Fibroblast of lung (primary cell): ENCODE results near the gene NSUN2.

ENCODE experiments used
- EZH2 ChIP-seq: IDR thresholded peaks from 2 replicates; pipeline ENCODE4 v1.5.1; 2012; ENCODE audit warnings: low read length, control low read depth, mild to moderate bottlenecking; ENCODE audit errors: missing control alignments
- TF ChIP-seq, protein P1 (sequence below), 2 donors: IDR thresholded peaks in 1 of 2; conservative IDR thresholded peaks in 1 of 2; 1 replicate in 1 of 2; 2 replicates in 1 of 2; pipeline ENCODE4 v1.5.1; 2011 to 2012; ENCODE audit warnings: low read length in 2 of 2, control low read depth in 1 of 2, inconsistent platforms in 1 of 2, low read depth in 1 of 2, mild to moderate bottlenecking in 1 of 2

DNA sequence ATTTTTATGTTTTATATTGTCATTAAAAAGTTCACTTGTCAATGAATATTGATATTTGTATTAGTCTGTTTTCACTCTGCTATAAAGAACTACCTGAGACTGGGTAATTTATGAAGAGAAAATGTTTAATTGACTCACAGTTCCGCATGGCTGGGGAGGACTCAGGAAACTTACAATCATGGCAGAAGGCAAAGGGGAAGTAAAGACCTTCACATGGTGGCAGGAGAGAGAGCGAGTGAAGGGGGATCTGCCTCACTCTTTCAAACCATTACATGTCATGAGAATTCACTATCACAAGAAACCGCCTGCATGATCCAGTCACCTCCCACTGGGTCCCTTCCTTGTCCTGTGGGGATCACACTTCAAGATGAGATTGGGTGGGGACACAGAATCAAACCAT lies 27.8 kb upstream of the NSUN2 start:
- TF ChIP-seq, protein P1, sequence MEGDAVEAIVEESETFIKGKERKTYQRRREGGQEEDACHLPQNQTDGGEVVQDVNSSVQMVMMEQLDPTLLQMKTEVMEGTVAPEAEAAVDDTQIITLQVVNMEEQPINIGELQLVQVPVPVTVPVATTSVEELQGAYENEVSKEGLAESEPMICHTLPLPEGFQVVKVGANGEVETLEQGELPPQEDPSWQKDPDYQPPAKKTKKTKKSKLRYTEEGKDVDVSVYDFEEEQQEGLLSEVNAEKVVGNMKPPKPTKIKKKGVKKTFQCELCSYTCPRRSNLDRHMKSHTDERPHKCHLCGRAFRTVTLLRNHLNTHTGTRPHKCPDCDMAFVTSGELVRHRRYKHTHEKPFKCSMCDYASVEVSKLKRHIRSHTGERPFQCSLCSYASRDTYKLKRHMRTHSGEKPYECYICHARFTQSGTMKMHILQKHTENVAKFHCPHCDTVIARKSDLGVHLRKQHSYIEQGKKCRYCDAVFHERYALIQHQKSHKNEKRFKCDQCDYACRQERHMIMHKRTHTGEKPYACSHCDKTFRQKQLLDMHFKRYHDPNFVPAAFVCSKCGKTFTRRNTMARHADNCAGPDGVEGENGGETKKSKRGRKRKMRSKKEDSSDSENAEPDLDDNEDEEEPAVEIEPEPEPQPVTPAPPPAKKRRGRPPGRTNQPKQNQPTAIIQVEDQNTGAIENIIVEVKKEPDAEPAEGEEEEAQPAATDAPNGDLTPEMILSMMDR (conservative IDR thresholded peaks at IDR 0.05 in 1 of 2, IDR thresholded peaks at IDR 0.05 in 1 of 2; ENCODE audit: low read depth in 1 of 2, low read length in 2 of 2) = no peak
- no peak for TF ChIP-seq EZH2
